T-helper 2 cell treated with Interferon-gamma antibody and Interleukin-4, amounts not matched to agents 100 ng/mL and 5 ng/mL, for 36 hours (primary cell): Measurements from ENCODE around the gene NRARP. TPM values are rescaled to one million over a fixed set of nuclear protein-coding genes. Genes with fewer than 3 reads are reported as not detected.
"Not testable (repeated sequence)": the region's sequence is repeated elsewhere in the genome, so short reads cannot be mapped to it uniquely, and the experiment has no call there.

ENCODE experiments used
- intact Hi-C: fragments of 100-400 bp; cut with micrococcal nuclease; formaldehyde crosslinking; loops from one replicate; pipeline ENCODE4 v1.15.1; 2023
- total RNA-seq: library from RNA; stranded (reverse); gene quantifications from 2 replicates; pipeline ENCODE4 v1.2.3, GENCODE V29; 2022

The NRARP gene
- total RNA-seq: 1.5 and 1.7 TPM in 2 replicates

- intact Hi-C loops: no loop called here
Measured at GRCh38 chr9:137302118-137302448, at the start of gene NRARP. Gene NRARP, minus strand, starts transcription at chr9:137302271. Its CDS starts 343 bp downstream, at chr9:137301928.

DNA sequence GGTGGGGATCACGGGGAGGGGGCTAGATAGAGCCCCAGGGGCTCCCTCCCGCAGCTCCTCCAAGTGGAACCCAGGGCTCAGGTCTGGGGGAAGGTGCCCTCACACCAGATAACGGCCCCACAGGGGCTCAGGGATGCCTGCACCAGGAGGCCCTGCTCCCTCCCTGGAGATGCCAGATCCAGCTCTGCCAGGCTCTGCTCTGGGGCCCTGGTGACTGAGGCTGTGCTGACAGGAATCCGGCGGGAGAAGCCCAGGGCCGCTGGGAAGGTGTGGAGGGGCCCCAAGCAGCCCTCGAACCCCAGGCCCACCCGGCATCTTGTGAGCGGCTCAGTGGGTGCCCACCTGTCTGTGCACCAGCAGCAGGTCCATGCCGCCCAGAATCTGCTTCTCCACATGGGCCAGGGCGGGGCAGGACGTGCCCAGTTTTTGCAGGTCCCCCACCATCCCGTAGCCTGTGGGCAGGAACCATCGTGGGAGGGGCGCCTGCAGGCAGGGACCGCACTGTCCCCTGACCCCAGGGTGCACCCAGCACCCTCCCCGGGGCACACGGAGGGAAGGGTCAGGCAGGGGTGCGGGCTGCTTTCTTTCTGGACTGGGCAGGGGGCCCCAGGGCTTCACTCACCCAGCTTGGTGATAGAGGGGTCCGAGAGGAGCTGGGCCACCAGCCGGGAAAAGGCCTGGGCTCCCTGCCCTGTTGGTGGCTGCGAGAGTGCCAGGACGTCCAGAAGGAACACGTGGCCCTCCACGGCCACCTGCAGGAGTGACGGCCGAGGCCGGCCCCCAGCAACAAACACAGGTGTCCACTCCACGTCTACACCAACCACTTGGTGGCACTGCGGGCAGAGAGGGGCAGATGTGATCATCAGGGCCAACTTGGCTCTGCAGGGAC lies 48.9 kb upstream of the NRARP start:
- intact Hi-C loops: no loop called here

DNA sequence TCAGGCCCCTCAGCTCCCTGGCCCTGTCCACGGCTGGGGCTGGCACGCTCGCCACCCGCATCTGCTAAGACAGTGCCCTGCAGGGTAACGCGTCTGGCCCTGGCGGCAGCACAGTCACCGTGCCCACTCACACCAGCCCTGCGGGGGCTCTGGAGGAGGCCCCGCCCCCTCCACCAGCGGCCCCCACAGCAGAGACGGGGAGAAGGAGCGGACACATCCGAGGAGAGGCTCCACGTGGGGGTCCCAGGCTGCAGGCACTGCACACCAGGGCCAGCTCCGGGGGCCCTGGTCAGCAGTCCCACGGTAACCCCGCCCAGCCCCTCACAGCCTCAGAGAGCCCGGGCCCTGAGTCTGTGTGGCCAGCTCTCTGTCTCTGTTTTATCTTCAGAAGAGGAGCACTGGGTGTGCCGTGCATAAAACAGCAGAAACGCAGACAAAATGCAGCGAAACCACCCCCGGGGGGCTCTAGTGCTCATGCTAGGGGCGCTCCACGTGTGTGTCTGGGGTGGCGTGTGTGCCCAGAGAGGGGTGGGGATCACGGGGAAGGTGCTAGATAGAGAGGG lies 47.5 kb upstream of the NRARP start:
- intact Hi-C loops: no loop called here

DNA sequence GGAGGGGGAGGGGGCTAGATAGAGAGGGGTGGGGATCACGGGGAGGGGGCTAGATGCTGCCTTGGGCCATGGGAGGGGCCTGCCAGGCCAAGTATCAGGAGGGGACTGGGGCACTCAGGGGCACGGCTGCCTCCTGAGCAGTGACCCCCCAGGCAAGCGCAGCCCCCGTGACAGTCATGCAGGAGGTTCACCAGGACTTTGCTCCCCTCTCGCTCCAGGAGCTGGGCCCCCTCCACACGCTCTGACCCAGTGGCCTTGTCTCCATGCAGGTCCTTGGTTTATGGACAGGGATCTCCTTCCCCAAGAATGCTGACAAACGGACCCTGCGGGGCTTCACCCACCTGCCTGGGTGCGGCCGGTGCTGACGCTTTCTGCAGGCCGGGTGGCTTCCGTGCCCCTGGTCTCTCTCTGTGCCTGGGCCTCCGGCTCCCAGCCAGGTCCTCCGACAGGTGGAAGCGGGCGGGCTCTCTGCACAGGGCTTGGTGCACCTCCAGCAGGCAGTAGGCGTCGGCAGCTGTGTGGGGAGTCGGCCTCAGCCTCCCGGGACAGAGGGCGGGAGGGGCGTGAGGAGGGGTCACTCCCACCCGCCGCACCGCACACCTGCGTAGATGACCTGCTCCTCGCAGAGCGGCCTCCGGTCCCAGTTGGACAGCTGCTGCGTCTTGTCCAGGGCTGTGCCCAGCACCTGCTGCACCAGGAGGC lies 46.8 kb upstream of the NRARP start:
- intact Hi-C loops: no loop called here

DNA sequence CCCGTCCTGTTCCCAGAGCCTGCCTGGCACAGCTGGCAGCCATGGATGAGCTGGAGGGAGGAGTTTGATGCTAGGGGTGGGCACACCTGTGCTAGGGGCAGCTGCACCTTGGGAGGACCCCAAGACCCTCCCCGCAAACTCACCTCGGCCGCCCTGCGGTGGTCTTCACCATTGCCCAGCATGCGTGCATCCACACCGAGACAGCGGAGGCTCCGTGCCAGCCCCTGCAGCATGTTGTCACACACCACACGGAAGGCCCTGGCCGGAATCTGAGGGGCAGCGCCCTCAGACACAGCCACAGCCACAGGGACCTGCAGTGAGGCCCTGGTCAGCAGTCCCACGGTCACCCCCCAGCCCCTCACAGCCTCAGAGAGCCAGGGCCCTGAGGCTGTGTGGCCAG lies 45.9 kb upstream of the NRARP start:
- intact Hi-C loops: no loop called here

DNA sequence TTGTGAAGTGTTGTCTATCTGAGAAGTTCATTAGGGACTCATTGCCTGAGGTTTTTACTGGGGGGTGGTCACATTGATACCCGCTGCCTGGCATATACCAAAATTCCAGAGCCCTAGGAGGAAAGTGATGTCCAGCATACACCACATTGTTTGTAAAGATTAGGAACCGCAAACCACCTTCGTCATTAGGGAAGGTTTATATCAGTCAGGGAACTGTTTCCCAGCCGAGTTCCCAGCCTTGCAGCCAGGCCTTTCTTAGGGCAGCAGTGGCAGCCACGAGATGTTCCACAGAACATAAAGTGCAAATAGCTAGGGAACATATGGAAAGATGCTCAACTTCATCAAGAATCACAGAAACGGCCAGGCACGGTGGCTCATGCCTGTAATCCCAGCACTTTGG lies 40.4 kb upstream of the NRARP start:
- intact Hi-C loops: no loop called here

DNA sequence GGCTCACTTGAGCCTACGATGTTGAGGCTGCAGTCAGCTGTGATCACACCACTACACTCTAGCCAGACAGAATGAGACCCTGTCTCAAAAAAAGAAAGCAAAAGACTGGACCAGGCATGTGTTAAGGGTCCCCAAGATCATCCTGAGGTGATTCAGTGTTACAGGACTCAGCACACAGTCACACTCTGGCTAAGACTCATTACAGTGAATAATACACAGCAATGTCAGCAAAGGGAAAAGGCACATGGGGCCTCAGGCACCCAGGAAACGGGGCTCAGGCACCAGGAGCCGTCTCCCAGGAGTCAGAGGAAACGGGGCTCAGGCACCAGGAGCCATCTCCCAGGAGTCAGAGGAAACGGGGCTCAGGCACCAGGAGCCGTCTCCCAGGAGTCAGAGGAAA lies 39.2 kb upstream of the NRARP start:
- intact Hi-C loops: no loop called here

DNA sequence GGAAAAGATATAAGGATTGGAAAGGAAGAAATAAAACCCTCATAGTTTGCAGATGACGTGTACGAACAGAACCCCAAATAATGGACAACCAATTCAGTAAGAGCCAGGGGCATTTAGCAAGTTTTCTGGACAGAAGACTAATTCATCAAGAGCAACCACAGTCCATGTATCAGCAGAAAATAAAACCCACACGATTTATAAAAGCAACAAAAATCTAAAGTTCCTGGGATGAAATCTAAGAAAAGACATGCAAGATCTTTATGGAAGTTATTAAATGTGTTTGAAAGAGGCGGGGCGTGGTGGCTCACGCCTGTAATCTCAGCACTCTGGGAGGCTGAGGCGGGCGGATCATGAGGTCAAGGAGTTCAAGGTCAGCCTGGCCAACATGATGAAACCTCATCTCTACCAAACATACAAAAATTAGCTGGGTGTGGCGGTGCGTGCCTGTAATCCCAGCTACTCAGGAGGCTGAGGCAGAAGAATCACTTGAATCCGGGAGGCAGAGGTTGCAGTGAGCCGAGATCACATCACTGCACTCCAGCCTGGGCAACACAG lies 37.9 kb upstream of the NRARP start:
- intact Hi-C loops: not testable (repeated sequence)

GRCh38 chr9:137339045-137339907 lies 37.2 kb upstream of the NRARP start:
- intact Hi-C loops: no loop called here

DNA sequence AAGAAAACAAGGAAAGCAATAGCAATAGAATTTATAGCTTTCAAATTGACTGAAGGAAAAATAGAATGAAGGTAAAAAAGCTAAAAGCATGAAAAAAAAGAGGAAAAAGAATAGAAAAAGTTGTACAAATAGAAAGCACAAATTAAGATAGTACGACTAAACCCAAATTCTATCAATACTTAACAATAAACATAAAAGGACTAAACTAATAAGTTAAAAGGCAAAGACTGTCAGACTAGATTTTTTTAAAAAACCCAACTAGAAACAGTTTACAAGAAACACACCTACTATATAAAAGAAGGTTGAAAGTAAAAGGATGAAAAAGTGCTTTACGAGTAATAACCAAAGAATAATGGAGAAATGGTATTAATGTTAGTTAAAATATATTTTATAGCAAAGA lies 34.7 kb upstream of the NRARP start:
- intact Hi-C loops: no loop called here

- intact Hi-C loops: no loop called here
Measured at GRCh38 chr9:137333016-137333671, 31.1 kb upstream of the NRARP start.

DNA sequence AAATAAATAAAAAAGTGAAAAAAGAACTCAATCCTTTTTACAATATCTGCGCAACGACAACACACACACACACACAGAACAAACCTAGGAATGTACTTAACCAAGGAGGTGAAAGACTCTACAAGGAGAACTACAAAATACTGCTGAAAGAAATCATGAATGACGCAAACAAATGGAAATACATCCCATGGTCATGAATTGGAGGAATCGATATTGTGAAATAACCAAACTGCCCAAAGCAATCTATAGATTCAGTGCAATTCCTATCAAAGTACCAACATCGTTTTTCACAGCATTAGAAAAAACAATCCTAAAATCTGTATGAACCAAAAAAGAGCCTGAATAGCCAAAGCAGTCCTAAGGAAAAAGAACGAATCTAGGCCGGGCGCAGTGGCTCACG lies 29.9 kb upstream of the NRARP start:
- intact Hi-C loops: no loop called here

DNA sequence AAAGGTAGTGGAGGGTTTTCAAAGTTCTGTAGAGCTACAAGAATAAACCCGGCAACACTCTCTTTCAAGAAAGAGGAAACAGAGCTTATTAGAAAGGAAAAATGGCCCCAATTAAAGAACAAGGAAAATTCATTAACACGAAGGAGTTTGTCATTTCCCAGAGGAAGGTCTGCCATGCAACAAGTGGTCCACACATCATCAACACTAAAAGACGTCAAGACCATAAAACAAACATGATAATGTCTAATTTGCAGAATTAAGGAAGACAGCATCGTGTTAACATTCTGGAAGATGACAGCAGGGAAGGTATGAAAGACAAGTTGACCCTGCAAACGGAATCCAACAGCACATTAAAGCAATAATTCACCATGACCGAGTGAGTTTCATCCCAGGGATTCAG lies 28.6 kb upstream of the NRARP start:
- intact Hi-C loops: no loop called here

DNA sequence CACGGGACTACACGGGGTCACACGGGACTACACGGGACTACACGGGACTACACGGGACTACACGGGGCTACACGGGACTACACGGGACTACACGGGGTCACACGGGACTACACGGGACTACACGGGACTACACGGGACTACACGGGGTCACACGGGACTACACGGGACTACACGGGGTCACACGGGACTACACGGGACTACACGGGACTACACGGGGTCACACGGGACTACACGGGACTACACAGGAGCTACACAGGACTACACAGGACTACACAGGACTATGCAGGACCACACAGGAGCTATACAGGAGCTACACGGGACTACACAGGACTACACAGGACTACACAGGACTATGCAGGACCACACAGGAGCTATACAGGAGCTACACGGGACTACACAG lies 27.5 kb upstream of the NRARP start:
- intact Hi-C loops: not testable (repeated sequence)

GRCh38 chr9:137327641-137328550 lies 25.8 kb upstream of the NRARP start:
- intact Hi-C loops: not testable (repeated sequence)

GRCh38 chr9:137326445-137327065 lies 24.5 kb upstream of the NRARP start:
- intact Hi-C loops: no loop called here

- intact Hi-C loops: no loop called here
Measured at GRCh38 chr9:137325799-137326198, 23.7 kb upstream of the NRARP start.

- intact Hi-C loops: no loop called here
Measured at GRCh38 chr9:137325124-137325523, 23.1 kb upstream of the NRARP start.
